Measurements from ENCODE around the gene ATG16L1.

Gene ATG16L1

DNA sequence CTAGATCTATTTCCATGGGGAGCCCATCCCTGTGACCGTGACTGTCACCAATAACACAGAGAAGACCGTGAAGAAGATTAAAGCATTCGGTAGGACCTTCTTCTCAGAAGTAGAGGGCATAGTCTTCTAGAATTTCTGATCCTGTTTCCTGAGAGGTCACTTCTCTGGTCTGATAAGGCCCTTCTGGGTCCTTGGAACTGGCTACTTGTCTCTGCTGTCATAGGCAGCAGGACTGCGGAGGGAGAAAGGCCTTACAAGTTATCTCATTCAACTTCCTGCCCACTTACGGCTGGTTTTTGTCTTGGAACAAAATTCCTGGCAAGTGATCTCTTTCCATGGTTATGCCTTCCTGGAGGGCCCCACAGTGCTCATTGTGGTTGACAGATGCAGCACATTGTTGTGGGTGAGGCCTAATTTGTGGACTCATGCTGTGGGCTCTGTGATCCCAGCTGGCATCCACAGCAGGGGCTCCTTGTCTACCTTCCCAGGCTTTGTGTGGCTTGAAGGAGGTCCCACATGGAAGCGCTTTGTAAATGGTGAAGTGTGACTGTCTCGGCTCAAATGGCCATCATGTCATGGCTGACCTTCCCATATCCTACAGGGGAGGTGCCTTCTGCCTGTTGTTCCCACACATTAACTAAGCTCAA lies 78.1 kb downstream of the ATG16L1 start:
- Histone ChIP-seq H3K4ac (ENCODE audit: low read length) (no peak overlapping the region), H3K9ac (ENCODE audit: low read depth, low read length, poor library complexity) (no peak overlapping the region), H2BK12ac (ENCODE audit: low read length) (no peak overlapping the region), H3K4me3 (ENCODE audit: low read length in 2 of 2) (no peak overlapping the region), H2BK15ac (ENCODE audit: low read length) (no peak overlapping the region), H3K79me1 (ENCODE audit: low read depth, low read length) (no peaks in the 10 kb centered on the region), H2AK5ac (ENCODE audit: low read depth, low read length) (no peak overlapping the region), H3K27ac (replicated peaks; ENCODE audit: low read length) (no peak overlapping the region), H3K14ac (ENCODE audit: low read length) (no peak overlapping the region), H3K18ac (ENCODE audit: low read length) (no peak overlapping the region), H2AFZ (ENCODE audit: low read length) (no peak overlapping the region), H4K91ac (ENCODE audit: low read depth, low read length, poor library complexity) (no peak overlapping the region), H4K8ac (ENCODE audit: low read depth, low read length) (no peak overlapping the region), H3K36me3 (replicated peaks in 1 of 2; ENCODE audit: control insufficient read depth in 2 of 2, insufficient read depth in 2 of 2, low read length in 2 of 2) (no peaks in the 10 kb centered on the region), H3K4me1 (ENCODE audit: control insufficient read depth in 2 of 2, insufficient read depth in 1 of 2, low read depth in 1 of 2, low read length in 2 of 2) (peaks cover 7 to 12% of the 10 kb centered on the region in 2 donors), H3K9me3 (replicated peaks in 1 of 2; ENCODE audit: control insufficient read depth in 2 of 2, insufficient read depth in 1 of 2, low read depth in 1 of 2, low read length in 2 of 2) (peaks cover under 1 to 2% of the 10 kb centered on the region in 2 donors), H3K4me2 (ENCODE audit: insufficient read depth, low read length, poor library complexity, severe bottlenecking) (no peak overlapping the region), H3K23ac (ENCODE audit: low read depth, low read length, poor library complexity) (no peak overlapping the region), H2BK5ac (ENCODE audit: low read length) (no peak overlapping the region), H3K27me3 (ENCODE audit: control insufficient read depth in 3 of 3, insufficient read depth in 3 of 3, low read depth in 1 of 3, low read length in 3 of 3) (peaks cover 0 to 82% (median 54%) of the 10 kb centered on the region in 3 experiments), H2BK120ac (ENCODE audit: low read depth, low read length) (no peak overlapping the region)
- DNase-seq (ENCODE audit: low spot score): peak; percentile 44
- WGBS, 2 donors (ENCODE audit: extremely low coverage in 2 of 2, insufficient read length in 2 of 2, insufficient replicate concordance in 1 of 2): no CpG with 5 or more reads among the region's 7 CpGs

DNA sequence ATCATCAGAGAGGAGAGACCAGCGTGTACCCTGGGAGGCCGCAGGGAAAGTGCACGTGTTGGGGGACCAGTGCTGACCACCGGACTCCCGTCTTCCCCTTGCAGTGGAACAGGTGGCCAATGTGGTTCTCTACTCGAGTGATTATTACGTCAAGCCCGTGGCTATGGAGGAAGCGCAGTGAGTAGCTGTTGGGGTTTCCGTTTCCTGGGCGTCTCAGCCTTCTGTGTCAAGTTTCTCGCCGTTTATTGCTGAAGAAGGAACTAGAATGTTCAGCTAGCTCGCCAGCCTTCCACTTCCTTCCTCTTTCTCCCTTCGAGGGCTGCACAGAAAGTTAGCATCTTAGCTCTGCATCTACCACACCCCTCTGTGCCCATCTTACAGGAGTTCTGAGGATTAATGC lies 80.1 kb downstream of the ATG16L1 start:
- Histone ChIP-seq H2BK12ac (ENCODE audit: low read length) (no peak overlapping the region), H3K27ac (replicated peaks; ENCODE audit: low read length) (no peak overlapping the region), H3K23ac (ENCODE audit: low read depth, low read length, poor library complexity) (no peak overlapping the region), H3K4me3 (ENCODE audit: low read length in 2 of 2) (no peak overlapping the region), H2BK15ac (ENCODE audit: low read length) (no peak overlapping the region), H4K8ac (ENCODE audit: low read depth, low read length) (no peak overlapping the region), H3K4ac (ENCODE audit: low read length) (no peak overlapping the region), H3K36me3 (replicated peaks in 1 of 2; ENCODE audit: control insufficient read depth in 2 of 2, insufficient read depth in 2 of 2, low read length in 2 of 2) (no peaks in the 10 kb centered on the region), H2BK120ac (ENCODE audit: low read depth, low read length) (no peak overlapping the region), H3K9ac (ENCODE audit: low read depth, low read length, poor library complexity) (no peak overlapping the region), H4K91ac (ENCODE audit: low read depth, low read length, poor library complexity) (no peak overlapping the region), H2BK5ac (ENCODE audit: low read length) (no peak overlapping the region), H3K4me1 (ENCODE audit: control insufficient read depth in 2 of 2, insufficient read depth in 1 of 2, low read depth in 1 of 2, low read length in 2 of 2) (peaks cover 7 to 12% of the 10 kb centered on the region in 2 donors), H3K9me3 (replicated peaks in 1 of 2; ENCODE audit: control insufficient read depth in 2 of 2, insufficient read depth in 1 of 2, low read depth in 1 of 2, low read length in 2 of 2) (peaks cover 2 to 6% of the 10 kb centered on the region in 2 donors), H2AFZ (ENCODE audit: low read length) (no peak overlapping the region), H3K27me3 (ENCODE audit: control insufficient read depth in 3 of 3, insufficient read depth in 3 of 3, low read depth in 1 of 3, low read length in 3 of 3) (peaks cover 0 to 82% (median 63%) of the 10 kb centered on the region in 3 experiments), H2AK5ac (ENCODE audit: low read depth, low read length) (no peak overlapping the region), H3K4me2 (ENCODE audit: insufficient read depth, low read length, poor library complexity, severe bottlenecking) (no peak overlapping the region), H3K79me1 (ENCODE audit: low read depth, low read length) (no peaks in the 10 kb centered on the region), H3K18ac (ENCODE audit: low read length) (no peak overlapping the region), H3K14ac (ENCODE audit: low read length) (no peak overlapping the region)
- DNase-seq (ENCODE audit: low spot score): no peak
- WGBS, 2 donors (ENCODE audit: extremely low coverage in 2 of 2, insufficient read length in 2 of 2, insufficient replicate concordance in 1 of 2): no CpG with 5 or more reads among the region's 15 CpGs

DNA sequence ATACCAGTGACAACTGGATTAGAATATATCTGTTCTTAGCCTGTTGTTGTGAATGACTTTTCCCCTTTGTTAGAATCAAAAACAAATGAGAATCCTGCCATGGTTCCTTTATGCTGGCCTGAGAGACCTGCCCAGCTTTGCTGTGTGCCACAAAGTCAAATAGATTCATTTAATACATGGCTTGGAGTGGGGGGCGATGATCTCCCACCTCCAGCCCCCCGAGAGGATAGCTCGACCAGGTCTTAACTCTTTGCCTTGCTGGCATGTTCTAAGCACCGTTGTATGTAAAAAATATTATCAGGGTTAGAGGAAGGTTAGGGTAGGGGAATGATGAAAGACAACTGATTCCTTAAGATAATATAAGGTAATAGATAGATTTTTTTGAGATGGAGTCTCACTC lies 80.7 kb downstream of the ATG16L1 start:
- Histone ChIP-seq H3K23ac (ENCODE audit: low read depth, low read length, poor library complexity) (no peak overlapping the region), H4K91ac (ENCODE audit: low read depth, low read length, poor library complexity) (no peak overlapping the region), H3K27me3 (ENCODE audit: control insufficient read depth in 3 of 3, insufficient read depth in 3 of 3, low read depth in 1 of 3, low read length in 3 of 3) (peaks cover 0 to 82% (median 57%) of the 10 kb centered on the region in 3 experiments), H3K4me2 (ENCODE audit: insufficient read depth, low read length, poor library complexity, severe bottlenecking) (no peak overlapping the region), H3K9ac (ENCODE audit: low read depth, low read length, poor library complexity) (no peak overlapping the region), H3K79me1 (ENCODE audit: low read depth, low read length) (no peaks in the 10 kb centered on the region), H3K9me3 (replicated peaks in 1 of 2; ENCODE audit: control insufficient read depth in 2 of 2, insufficient read depth in 1 of 2, low read depth in 1 of 2, low read length in 2 of 2) (peaks cover 2 to 6% of the 10 kb centered on the region in 2 donors), H2AFZ (ENCODE audit: low read length) (no peak overlapping the region), H2BK12ac (ENCODE audit: low read length) (no peak overlapping the region), H3K4me1 (ENCODE audit: control insufficient read depth in 2 of 2, insufficient read depth in 1 of 2, low read depth in 1 of 2, low read length in 2 of 2) (peaks cover 7 to 12% of the 10 kb centered on the region in 2 donors), H4K8ac (ENCODE audit: low read depth, low read length) (no peak overlapping the region), H3K4ac (ENCODE audit: low read length) (no peak overlapping the region), H3K36me3 (replicated peaks in 1 of 2; ENCODE audit: control insufficient read depth in 2 of 2, insufficient read depth in 2 of 2, low read length in 2 of 2) (no peaks in the 10 kb centered on the region), H2BK5ac (ENCODE audit: low read length) (no peak overlapping the region), H3K27ac (replicated peaks; ENCODE audit: low read length) (no peak overlapping the region), H3K18ac (ENCODE audit: low read length) (no peak overlapping the region), H2BK120ac (ENCODE audit: low read depth, low read length) (no peak overlapping the region), H3K14ac (ENCODE audit: low read length) (no peak overlapping the region), H2AK5ac (ENCODE audit: low read depth, low read length) (no peak overlapping the region), H2BK15ac (ENCODE audit: low read length) (no peak overlapping the region), H3K4me3 (ENCODE audit: low read length in 2 of 2) (no peak overlapping the region)
- DNase-seq (ENCODE audit: low spot score): no peak
- no CpG with 5 or more reads among the region's 4 CpGs for WGBS, 2 donors (ENCODE audit: extremely low coverage in 2 of 2, insufficient read length in 2 of 2, insufficient replicate concordance in 1 of 2)

DNA sequence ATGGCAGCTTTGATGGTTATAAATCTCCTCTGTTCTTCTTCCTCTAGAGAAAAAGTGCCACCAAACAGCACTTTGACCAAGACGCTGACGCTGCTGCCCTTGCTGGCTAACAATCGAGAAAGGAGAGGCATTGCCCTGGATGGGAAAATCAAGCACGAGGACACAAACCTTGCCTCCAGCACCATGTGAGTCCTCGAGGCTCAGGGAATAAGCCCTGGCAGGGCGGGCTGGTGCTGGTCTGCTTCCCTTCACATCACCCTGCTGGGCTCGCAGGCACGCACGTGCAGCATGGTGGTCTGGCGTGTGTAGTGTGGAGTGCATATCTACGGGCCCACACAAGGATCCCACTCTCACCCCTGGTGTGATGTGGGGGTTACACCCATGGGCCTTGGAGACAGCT lies 83.4 kb downstream of the ATG16L1 start:
- Histone ChIP-seq H3K27me3 (ENCODE audit: control insufficient read depth in 3 of 3, insufficient read depth in 3 of 3, low read depth in 1 of 3, low read length in 3 of 3) (peaks cover 0 to 84% (median 44%) of the 10 kb centered on the region in 3 experiments), H3K27ac (replicated peaks; ENCODE audit: low read length) (no peak overlapping the region), H3K4me3 (ENCODE audit: low read length in 2 of 2) (no peak overlapping the region), H3K9ac (ENCODE audit: low read depth, low read length, poor library complexity) (no peak overlapping the region), H4K91ac (ENCODE audit: low read depth, low read length, poor library complexity) (no peak overlapping the region), H2AFZ (ENCODE audit: low read length) (no peak overlapping the region), H3K79me1 (ENCODE audit: low read depth, low read length) (no peaks in the 10 kb centered on the region), H2BK12ac (ENCODE audit: low read length) (no peak overlapping the region), H2BK15ac (ENCODE audit: low read length) (no peak overlapping the region), H3K14ac (ENCODE audit: low read length) (no peak overlapping the region), H3K4me1 (ENCODE audit: control insufficient read depth in 2 of 2, insufficient read depth in 1 of 2, low read depth in 1 of 2, low read length in 2 of 2) (peaks cover 0 to under 1% of the 10 kb centered on the region in 2 donors), H3K9me3 (replicated peaks in 1 of 2; ENCODE audit: control insufficient read depth in 2 of 2, insufficient read depth in 1 of 2, low read depth in 1 of 2, low read length in 2 of 2) (peaks cover 0 to 6% of the 10 kb centered on the region in 2 donors), H3K4me2 (ENCODE audit: insufficient read depth, low read length, poor library complexity, severe bottlenecking) (no peak overlapping the region), H4K8ac (ENCODE audit: low read depth, low read length) (no peak overlapping the region), H2BK5ac (ENCODE audit: low read length) (no peak overlapping the region), H2AK5ac (ENCODE audit: low read depth, low read length) (no peak overlapping the region), H3K4ac (ENCODE audit: low read length) (no peak overlapping the region), H2BK120ac (ENCODE audit: low read depth, low read length) (no peak overlapping the region), H3K23ac (ENCODE audit: low read depth, low read length, poor library complexity) (peak overlapping the region; percentile 9), H3K36me3 (replicated peaks in 1 of 2; ENCODE audit: control insufficient read depth in 2 of 2, insufficient read depth in 2 of 2, low read length in 2 of 2) (no peaks in the 10 kb centered on the region), H3K18ac (ENCODE audit: low read length) (peak overlapping the region; percentile 25)
- DNase-seq (ENCODE audit: low spot score): no peak
- no CpG with 5 or more reads among the region's 11 CpGs for WGBS, 2 donors (ENCODE audit: extremely low coverage in 2 of 2, insufficient read length in 2 of 2, insufficient replicate concordance in 1 of 2)
